H9 (cell line): ENCODE results near the gene CAV3. TPM values are rescaled to one million over a fixed set of nuclear protein-coding genes. Genes with fewer than 3 reads are reported as not detected.

Experiments
- DNase-seq: peaks from one replicate; pipeline ENCODE4 v3.0.0-alpha.2; 2017
- H2AFZ ChIP-seq: one replicate; pipeline ENCODE4 v1.6.1; 2013; ENCODE audit warnings: mild to moderate bottlenecking, low read length, control low read depth, moderate library complexity
- H2AK5ac ChIP-seq: 2 replicates; pipeline ENCODE4 v1.6.1; 2013; ENCODE audit warnings: low read length, control low read depth, mixed read lengths; ENCODE audit not compliant: insufficient read length
- H2BK120ac ChIP-seq: one replicate; pipeline ENCODE4 v1.6.1; 2013; ENCODE audit warnings: low read depth, mild to moderate bottlenecking, low read length, control low read depth, inconsistent platforms; ENCODE audit not compliant: poor library complexity, severe bottlenecking
- H2BK12ac ChIP-seq: 2 replicates; pipeline ENCODE4 v1.6.1; 2013; ENCODE audit warnings: low read length, control low read depth, mixed read lengths, low read depth; ENCODE audit not compliant: insufficient read length
- H2BK15ac ChIP-seq: 2 replicates; pipeline ENCODE4 v1.6.1; 2013; ENCODE audit warnings: low read depth, low read length, control low read depth
- H2BK20ac ChIP-seq: one replicate; pipeline ENCODE4 v1.6.1; 2013; ENCODE audit warnings: low read depth, mild to moderate bottlenecking, low read length, control low read depth, inconsistent platforms; ENCODE audit not compliant: poor library complexity, severe bottlenecking
- H2BK5ac ChIP-seq: 2 replicates; pipeline ENCODE4 v1.6.1; 2013; ENCODE audit warnings: low read length, control low read depth, mixed read lengths; ENCODE audit not compliant: insufficient read length
- H3K14ac ChIP-seq: 2 replicates; pipeline ENCODE4 v1.6.1; 2013; ENCODE audit warnings: low read length, control low read depth; ENCODE audit not compliant: insufficient read depth
- H3K18ac ChIP-seq: 2 replicates; pipeline ENCODE4 v1.6.1; 2013; ENCODE audit warnings: low read depth, mild to moderate bottlenecking, mixed read lengths, low read length, control low read depth; ENCODE audit not compliant: insufficient read length
- H3K23ac ChIP-seq: 2 replicates; pipeline ENCODE4 v1.6.1; 2013; ENCODE audit warnings: low read length, control low read depth, mixed read lengths, low read depth; ENCODE audit not compliant: insufficient read length
- H3K23me2 ChIP-seq: 2 replicates; pipeline ENCODE4 v1.6.1; 2013; ENCODE audit warnings: low read depth, mild to moderate bottlenecking, mixed read lengths, low read length, control low read depth; ENCODE audit not compliant: insufficient read length, poor library complexity, severe bottlenecking
- H3K27ac ChIP-seq: 2 replicates; pipeline ENCODE4 v1.5.1; 2013; ENCODE audit warnings: low read length, control low read depth, mixed read lengths, low read depth; ENCODE audit not compliant: insufficient read length
- H3K27me3 ChIP-seq: 2 replicates; pipeline ENCODE4 v1.6.1; 2013; ENCODE audit warnings: low read length, control low read depth, inconsistent platforms; ENCODE audit not compliant: insufficient read depth
- H3K4ac ChIP-seq: 2 replicates; pipeline ENCODE4 v1.6.1; 2013; ENCODE audit warnings: low read depth, mild to moderate bottlenecking, control low read depth, inconsistent platforms, low read length, moderate library complexity
- H3K4me1 ChIP-seq: 2 replicates; pipeline ENCODE4 v1.6.1; 2013; ENCODE audit warnings: low read length, control low read depth, inconsistent platforms; ENCODE audit not compliant: insufficient read depth
- H3K4me2 ChIP-seq: 2 replicates; pipeline ENCODE4 v1.6.1; 2013; ENCODE audit warnings: low read length, control low read depth, mixed read lengths; ENCODE audit not compliant: insufficient read length, insufficient read depth
- H3K56ac ChIP-seq: 2 replicates; pipeline ENCODE4 v1.6.1; 2013; ENCODE audit warnings: low read depth, mild to moderate bottlenecking, mixed read lengths, low read length, control low read depth; ENCODE audit not compliant: insufficient read length
- H3K79me1 ChIP-seq: 2 replicates; pipeline ENCODE4 v1.6.1; 2013; ENCODE audit warnings: low read depth, mild to moderate bottlenecking, moderate library complexity, low read length, control low read depth, inconsistent platforms; ENCODE audit not compliant: insufficient read depth, poor library complexity, severe bottlenecking
- H3K79me2 ChIP-seq: 2 replicates; pipeline ENCODE4 v1.6.1; 2013; ENCODE audit warnings: low read length, control low read depth, inconsistent platforms; ENCODE audit not compliant: insufficient read depth
- H3K9ac ChIP-seq: 2 replicates; pipeline ENCODE4 v1.6.1; 2013; ENCODE audit warnings: low read length, control low read depth, mixed read lengths; ENCODE audit not compliant: insufficient read length; ENCODE audit errors: extremely low read depth
- H3K9me3 ChIP-seq: one replicate; pipeline ENCODE4 v1.6.1; 2013; ENCODE audit warnings: low read depth, low read length, inconsistent platforms; ENCODE audit not compliant: control insufficient read depth
- H3T11ph ChIP-seq: one replicate; pipeline ENCODE4 v1.6.1; 2013; ENCODE audit warnings: mild to moderate bottlenecking, low read length, control low read depth, inconsistent platforms
- H4K20me1 ChIP-seq: one replicate; pipeline ENCODE4 v1.6.1; 2013; ENCODE audit not compliant: control insufficient read depth, insufficient read length, insufficient read depth
- H4K5ac ChIP-seq: 2 replicates; pipeline ENCODE4 v1.6.1; 2013; ENCODE audit warnings: low read depth, mild to moderate bottlenecking, mixed read lengths, low read length, control low read depth; ENCODE audit not compliant: insufficient read length
- H4K8ac ChIP-seq: replicated peaks from 2 replicates; pipeline ENCODE4 v1.6.1; 2013; ENCODE audit warnings: low read length, control low read depth, mixed read lengths, low read depth; ENCODE audit not compliant: insufficient read length
- H4K91ac ChIP-seq: 2 replicates; pipeline ENCODE4 v1.6.1; 2013; ENCODE audit warnings: low read depth, mild to moderate bottlenecking, moderate library complexity, mixed read lengths, low read length, control low read depth; ENCODE audit not compliant: insufficient read length
- H3K27ac Mint-ChIP-seq, 3 experiments: 2 replicates in 2 of 3; 3 replicates in 1 of 3; pipeline ENCODE4 v1.8.0; 2020 to 2021; ENCODE audit warnings: mixed read lengths in 3 of 3, mild to moderate bottlenecking in 1 of 3, moderate library complexity in 1 of 3
- H3K27me3 Mint-ChIP-seq: 2 replicates; pipeline ENCODE4 v1.8.0; 2021; ENCODE audit warnings: low read depth, mild to moderate bottlenecking, moderate library complexity, mixed read lengths
- H3K36me3 Mint-ChIP-seq, 3 experiments: 2 replicates in 2 of 3; 3 replicates in 1 of 3; pipeline ENCODE4 v1.8.0; 2020 to 2021; ENCODE audit warnings: low read depth in 3 of 3, mixed read lengths in 3 of 3; ENCODE audit not compliant: insufficient read depth in 1 of 3
- H3K4me1 Mint-ChIP-seq, 2 experiments: 2 replicates each; pipeline ENCODE4 v1.8.0; 2020; ENCODE audit warnings: mixed read lengths in 2 of 2
- H3K4me3 Mint-ChIP-seq, 2 experiments: 2 replicates in 1 of 2; 3 replicates in 1 of 2; pipeline ENCODE4 v1.8.0; 2020 to 2021; ENCODE audit warnings: mild to moderate bottlenecking in 2 of 2, mixed read lengths in 2 of 2, moderate library complexity in 1 of 2
- H3K9me3 Mint-ChIP-seq, 2 experiments: 2 replicates in 1 of 2; 3 replicates in 1 of 2; pipeline ENCODE4 v1.8.0; 2020; ENCODE audit warnings: mild to moderate bottlenecking in 2 of 2, mixed read lengths in 2 of 2, moderate library complexity in 1 of 2
- CTCF ChIP-seq: fragments of 200-600 bp; sonication (generic); conservative IDR thresholded peaks from 3 replicates; pipeline ENCODE4 v1.8.0; 2021; ENCODE audit warnings: antibody characterized with exemption, mild to moderate bottlenecking
- WGBS: extraction: QIAGEN DNeasy Blood & Tissue Kit; methylation state at CpG from one replicate; pipeline ENCODE4 v1.1.7; 2013; ENCODE audit warnings: missing lambda C conversion rate, low lambda C conversion rate, mixed read lengths; ENCODE audit not compliant: insufficient read length; ENCODE audit errors: extremely low coverage; 5-methylcytosine and 5-hydroxymethylcytosine counted together
- total RNA-seq: library from RNA; stranded (reverse); gene quantifications from 2 replicates; pipeline ENCODE4 v1.2.1, GENCODE V29; 2021

CAV3 gene
- total RNA-seq, 1 experiment from 2014 or later: not detected

GRCh38 chr3:8757551-8758518, 24.2 kb downstream of the CAV3 start:
- Mint-ChIP-seq H3K4me1 (peaks cover 3 to 7% of the 10 kb centered on the region in 2 experiments), H3K27me3 (peaks cover 38% of the 10 kb centered on the region), H3K4me3 (no peak overlapping the region), H3K27ac (no peak overlapping the region), H3K36me3 (no peaks in the 10 kb centered on the region), H3K9me3 (no peaks in the 10 kb centered on the region; a peak in 1 of 5 replicates)
- Histone ChIP-seq H3K79me1 (no peaks in the 10 kb centered on the region), H3K9ac (no peak overlapping the region), H4K8ac (no peak overlapping the region), H2BK120ac (no peak overlapping the region), H4K20me1 (no peaks in the 10 kb centered on the region), H3K9me3 (no peaks in the 10 kb centered on the region), H4K5ac (no peak overlapping the region), H4K91ac (no peak overlapping the region), H3K4me1 (no peaks in the 10 kb centered on the region), H3K27ac (no peak overlapping the region), H2BK12ac (no peak overlapping the region), H2AK5ac (no peak overlapping the region), H3T11ph (no peak overlapping the region), H3K23me2 (no peaks in the 10 kb centered on the region), H3K23ac (no peak overlapping the region), H3K4me2 (no peak overlapping the region), H3K4ac (no peak overlapping the region), H2BK5ac (no peak overlapping the region), H3K27me3 (no peaks in the 10 kb centered on the region), H2AFZ (no peak overlapping the region), H2BK15ac (no peak overlapping the region), H3K14ac (no peak overlapping the region), H3K79me2 (no peaks in the 10 kb centered on the region), H3K56ac (no peak overlapping the region), H2BK20ac (no peak overlapping the region), H3K18ac (no peak overlapping the region)
- peak; percentile 20 for DNase-seq
- TF ChIP-seq CTCF: no peak
- WGBS: no CpG with 5 or more reads among the region's 24 CpGs
